Measurements from ENCODE around the gene CDCA3. TPM values are rescaled to one million over a fixed set of nuclear protein-coding genes. Genes with fewer than 3 reads are reported as not detected.

CDCA3 gene
- total and polyA plus RNA-seq, 2 of the 13 experiments (the other 11 are each of a cell fraction or from before 2014, with no cell fraction given) = 32.7 to 56.5 TPM

DNA sequence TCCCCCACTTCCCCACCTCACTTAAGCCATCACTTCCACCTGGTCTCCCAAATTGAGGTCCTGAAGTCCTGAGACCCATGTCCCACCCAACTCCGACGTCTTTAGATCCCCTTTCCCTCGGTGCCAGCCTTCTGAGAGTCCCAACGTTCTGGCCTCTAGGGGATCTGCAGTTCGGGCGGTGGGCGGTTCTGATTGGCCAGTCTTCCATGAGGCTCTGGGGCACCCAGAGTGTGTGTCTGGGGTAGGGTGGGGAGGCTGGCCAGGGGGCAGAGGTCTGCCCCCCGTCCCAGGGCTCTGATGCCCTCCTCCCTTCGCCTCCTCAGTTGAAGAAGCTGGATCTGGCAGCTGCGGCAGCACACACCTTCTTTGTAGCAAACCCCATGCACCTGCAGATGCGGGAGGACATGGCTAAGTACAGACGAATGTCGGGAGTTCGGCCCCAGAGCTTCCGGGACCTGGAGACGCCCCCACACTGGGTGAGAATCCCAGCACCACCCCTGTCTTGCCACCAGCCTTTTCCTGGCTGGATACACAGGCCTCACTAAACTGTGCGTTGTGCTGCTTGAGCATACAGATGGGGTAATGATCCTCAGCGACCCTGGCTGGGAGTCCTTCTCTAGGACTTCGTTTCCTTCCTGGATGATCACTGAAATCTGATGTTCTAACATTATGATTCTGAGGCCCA lies 21.4 kb downstream of the CDCA3 start (continued):
- TF ChIP-seq ZFP82 (CRISPR knock-in tag; IDR thresholded peaks at IDR 0.05; ENCODE audit: borderline replicate concordance) = no peak
- TF ChIP-seq FOXJ3 (CRISPR knock-in tag; IDR thresholded peaks at IDR 0.05; ENCODE audit: borderline replicate concordance) = no peak
- TF ChIP-seq SP2 (CRISPR knock-in tag; IDR thresholded peaks at IDR 0.05) = no peak
- TF ChIP-seq, protein P1, sequence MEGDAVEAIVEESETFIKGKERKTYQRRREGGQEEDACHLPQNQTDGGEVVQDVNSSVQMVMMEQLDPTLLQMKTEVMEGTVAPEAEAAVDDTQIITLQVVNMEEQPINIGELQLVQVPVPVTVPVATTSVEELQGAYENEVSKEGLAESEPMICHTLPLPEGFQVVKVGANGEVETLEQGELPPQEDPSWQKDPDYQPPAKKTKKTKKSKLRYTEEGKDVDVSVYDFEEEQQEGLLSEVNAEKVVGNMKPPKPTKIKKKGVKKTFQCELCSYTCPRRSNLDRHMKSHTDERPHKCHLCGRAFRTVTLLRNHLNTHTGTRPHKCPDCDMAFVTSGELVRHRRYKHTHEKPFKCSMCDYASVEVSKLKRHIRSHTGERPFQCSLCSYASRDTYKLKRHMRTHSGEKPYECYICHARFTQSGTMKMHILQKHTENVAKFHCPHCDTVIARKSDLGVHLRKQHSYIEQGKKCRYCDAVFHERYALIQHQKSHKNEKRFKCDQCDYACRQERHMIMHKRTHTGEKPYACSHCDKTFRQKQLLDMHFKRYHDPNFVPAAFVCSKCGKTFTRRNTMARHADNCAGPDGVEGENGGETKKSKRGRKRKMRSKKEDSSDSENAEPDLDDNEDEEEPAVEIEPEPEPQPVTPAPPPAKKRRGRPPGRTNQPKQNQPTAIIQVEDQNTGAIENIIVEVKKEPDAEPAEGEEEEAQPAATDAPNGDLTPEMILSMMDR (CRISPR knock-in tag; IDR thresholded peaks at IDR 0.05) = peak; percentile 38; the same call in 1 of the 2 replicates
- TF ChIP-seq, protein P2, sequence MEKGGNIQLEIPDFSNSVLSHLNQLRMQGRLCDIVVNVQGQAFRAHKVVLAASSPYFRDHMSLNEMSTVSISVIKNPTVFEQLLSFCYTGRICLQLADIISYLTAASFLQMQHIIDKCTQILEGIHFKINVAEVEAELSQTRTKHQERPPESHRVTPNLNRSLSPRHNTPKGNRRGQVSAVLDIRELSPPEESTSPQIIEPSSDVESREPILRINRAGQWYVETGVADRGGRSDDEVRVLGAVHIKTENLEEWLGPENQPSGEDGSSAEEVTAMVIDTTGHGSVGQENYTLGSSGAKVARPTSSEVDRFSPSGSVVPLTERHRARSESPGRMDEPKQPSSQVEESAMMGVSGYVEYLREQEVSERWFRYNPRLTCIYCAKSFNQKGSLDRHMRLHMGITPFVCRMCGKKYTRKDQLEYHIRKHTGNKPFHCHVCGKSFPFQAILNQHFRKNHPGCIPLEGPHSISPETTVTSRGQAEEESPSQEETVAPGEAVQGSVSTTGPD (CRISPR knock-in tag; IDR thresholded peaks at IDR 0.05) = no peak
- no peak for TF ChIP-seq ZNF292 (CRISPR knock-in tag; IDR thresholded peaks at IDR 0.05; ENCODE audit: borderline replicate concordance, low read depth)
- TF ChIP-seq MTF1 (CRISPR knock-in tag; IDR thresholded peaks at IDR 0.05) = no peak
- TF ChIP-seq, protein P3, sequence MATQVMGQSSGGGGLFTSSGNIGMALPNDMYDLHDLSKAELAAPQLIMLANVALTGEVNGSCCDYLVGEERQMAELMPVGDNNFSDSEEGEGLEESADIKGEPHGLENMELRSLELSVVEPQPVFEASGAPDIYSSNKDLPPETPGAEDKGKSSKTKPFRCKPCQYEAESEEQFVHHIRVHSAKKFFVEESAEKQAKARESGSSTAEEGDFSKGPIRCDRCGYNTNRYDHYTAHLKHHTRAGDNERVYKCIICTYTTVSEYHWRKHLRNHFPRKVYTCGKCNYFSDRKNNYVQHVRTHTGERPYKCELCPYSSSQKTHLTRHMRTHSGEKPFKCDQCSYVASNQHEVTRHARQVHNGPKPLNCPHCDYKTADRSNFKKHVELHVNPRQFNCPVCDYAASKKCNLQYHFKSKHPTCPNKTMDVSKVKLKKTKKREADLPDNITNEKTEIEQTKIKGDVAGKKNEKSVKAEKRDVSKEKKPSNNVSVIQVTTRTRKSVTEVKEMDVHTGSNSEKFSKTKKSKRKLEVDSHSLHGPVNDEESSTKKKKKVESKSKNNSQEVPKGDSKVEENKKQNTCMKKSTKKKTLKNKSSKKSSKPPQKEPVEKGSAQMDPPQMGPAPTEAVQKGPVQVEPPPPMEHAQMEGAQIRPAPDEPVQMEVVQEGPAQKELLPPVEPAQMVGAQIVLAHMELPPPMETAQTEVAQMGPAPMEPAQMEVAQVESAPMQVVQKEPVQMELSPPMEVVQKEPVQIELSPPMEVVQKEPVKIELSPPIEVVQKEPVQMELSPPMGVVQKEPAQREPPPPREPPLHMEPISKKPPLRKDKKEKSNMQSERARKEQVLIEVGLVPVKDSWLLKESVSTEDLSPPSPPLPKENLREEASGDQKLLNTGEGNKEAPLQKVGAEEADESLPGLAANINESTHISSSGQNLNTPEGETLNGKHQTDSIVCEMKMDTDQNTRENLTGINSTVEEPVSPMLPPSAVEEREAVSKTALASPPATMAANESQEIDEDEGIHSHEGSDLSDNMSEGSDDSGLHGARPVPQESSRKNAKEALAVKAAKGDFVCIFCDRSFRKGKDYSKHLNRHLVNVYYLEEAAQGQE (IDR thresholded peaks at IDR 0.05; ENCODE audit: borderline replicate concordance in 1 of 2, low read depth in 1 of 2, low read length in 2 of 2) = no peak
- no peak for TF ChIP-seq JUNB (CRISPR knock-in tag; IDR thresholded peaks at IDR 0.05; ENCODE audit: borderline replicate concordance)
- 0 out of 2 replicates have a peak, but pooled peaks have one; percentile 30 for TF ChIP-seq HOXA5 (CRISPR knock-in tag; IDR thresholded peaks at IDR 0.05)
- TF ChIP-seq, protein P4, sequence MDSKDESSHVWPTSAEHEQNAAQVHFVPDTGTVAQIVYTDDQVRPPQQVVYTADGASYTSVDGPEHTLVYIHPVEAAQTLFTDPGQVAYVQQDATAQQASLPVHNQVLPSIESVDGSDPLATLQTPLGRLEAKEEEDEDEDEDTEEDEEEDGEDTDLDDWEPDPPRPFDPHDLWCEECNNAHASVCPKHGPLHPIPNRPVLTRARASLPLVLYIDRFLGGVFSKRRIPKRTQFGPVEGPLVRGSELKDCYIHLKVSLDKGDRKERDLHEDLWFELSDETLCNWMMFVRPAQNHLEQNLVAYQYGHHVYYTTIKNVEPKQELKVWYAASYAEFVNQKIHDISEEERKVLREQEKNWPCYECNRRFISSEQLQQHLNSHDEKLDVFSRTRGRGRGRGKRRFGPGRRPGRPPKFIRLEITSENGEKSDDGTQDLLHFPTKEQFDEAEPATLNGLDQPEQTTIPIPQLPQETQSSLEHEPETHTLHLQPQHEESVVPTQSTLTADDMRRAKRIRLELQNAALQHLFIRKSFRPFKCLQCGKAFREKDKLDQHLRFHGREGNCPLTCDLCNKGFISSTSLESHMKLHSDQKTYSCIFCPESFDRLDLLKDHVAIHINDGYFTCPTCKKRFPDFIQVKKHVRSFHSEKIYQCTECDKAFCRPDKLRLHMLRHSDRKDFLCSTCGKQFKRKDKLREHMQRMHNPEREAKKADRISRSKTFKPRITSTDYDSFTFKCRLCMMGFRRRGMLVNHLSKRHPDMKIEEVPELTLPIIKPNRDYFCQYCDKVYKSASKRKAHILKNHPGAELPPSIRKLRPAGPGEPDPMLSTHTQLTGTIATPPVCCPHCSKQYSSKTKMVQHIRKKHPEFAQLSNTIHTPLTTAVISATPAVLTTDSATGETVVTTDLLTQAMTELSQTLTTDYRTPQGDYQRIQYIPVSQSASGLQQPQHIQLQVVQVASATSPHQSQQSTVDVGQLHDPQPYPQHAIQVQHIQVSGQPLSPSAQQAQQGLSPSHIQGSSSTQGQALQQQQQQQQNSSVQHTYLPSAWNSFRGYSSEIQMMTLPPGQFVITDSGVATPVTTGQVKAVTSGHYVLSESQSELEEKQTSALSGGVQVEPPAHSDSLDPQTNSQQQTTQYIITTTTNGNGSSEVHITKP (CRISPR knock-in tag; IDR thresholded peaks at IDR 0.05; ENCODE audit: low read depth) = no peak
- 0 out of 2 replicates have a peak, but pooled peaks have one; percentile 54 for TF ChIP-seq ZFP37 (CRISPR knock-in tag; IDR thresholded peaks at IDR 0.05; ENCODE audit: borderline replicate concordance)
- no peak for TF ChIP-seq NKX3-1 (CRISPR knock-in tag; IDR thresholded peaks at IDR 0.05)
- TF ChIP-seq MAFG (CRISPR knock-in tag; IDR thresholded peaks at IDR 0.05) = no peak
- TF ChIP-seq, protein P5, sequence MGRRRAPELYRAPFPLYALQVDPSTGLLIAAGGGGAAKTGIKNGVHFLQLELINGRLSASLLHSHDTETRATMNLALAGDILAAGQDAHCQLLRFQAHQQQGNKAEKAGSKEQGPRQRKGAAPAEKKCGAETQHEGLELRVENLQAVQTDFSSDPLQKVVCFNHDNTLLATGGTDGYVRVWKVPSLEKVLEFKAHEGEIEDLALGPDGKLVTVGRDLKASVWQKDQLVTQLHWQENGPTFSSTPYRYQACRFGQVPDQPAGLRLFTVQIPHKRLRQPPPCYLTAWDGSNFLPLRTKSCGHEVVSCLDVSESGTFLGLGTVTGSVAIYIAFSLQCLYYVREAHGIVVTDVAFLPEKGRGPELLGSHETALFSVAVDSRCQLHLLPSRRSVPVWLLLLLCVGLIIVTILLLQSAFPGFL (CRISPR knock-in tag; IDR thresholded peaks at IDR 0.05) = no peak
- 0 out of 2 replicates have a peak, but pooled peaks have one; percentile 76 for TF ChIP-seq FOXC1 (CRISPR knock-in tag; IDR thresholded peaks at IDR 0.05; ENCODE audit: borderline replicate concordance)
- no peak for TF ChIP-seq ZNF792 (CRISPR knock-in tag; IDR thresholded peaks at IDR 0.05)

Measured in HepG2 (cell line).